Neural crest cell (in vitro differentiated cells): ENCODE measurements around the gene TNIP2. TPM values are rescaled to one million over a fixed set of nuclear protein-coding genes. Genes with fewer than 3 reads are reported as not detected.

Source experiments
- DNase-seq: peaks from one replicate; pipeline ENCODE4 v3.0.0; 2021; ENCODE audit warnings: low read depth, mixed read lengths, low spot score
- H3K27ac Mint-ChIP-seq: one replicate; pipeline ENCODE4 v1.8.0; 2021; ENCODE audit warnings: mild to moderate bottlenecking, mixed read lengths; ENCODE audit not compliant: unreplicated experiment
- H3K27me3 Mint-ChIP-seq: 2 replicates; pipeline ENCODE4 v1.8.0; 2021; ENCODE audit warnings: low read depth, mild to moderate bottlenecking, mixed read lengths
- H3K36me3 Mint-ChIP-seq: 2 replicates; pipeline ENCODE4 v1.8.0; 2021; ENCODE audit warnings: low read depth, mild to moderate bottlenecking, mixed read lengths
- H3K4me1 Mint-ChIP-seq: 2 replicates; pipeline ENCODE4 v1.8.0; 2021; ENCODE audit warnings: mixed read lengths
- H3K4me3 Mint-ChIP-seq: one replicate; pipeline ENCODE4 v1.8.0; 2021; ENCODE audit warnings: mild to moderate bottlenecking, mixed read lengths
- H3K9me3 Mint-ChIP-seq: 2 replicates; pipeline ENCODE4 v1.8.0; 2021; ENCODE audit warnings: mixed read lengths
- CTCF ChIP-seq: fragments of 200-600 bp; sonication (generic); conservative IDR thresholded peaks from 2 replicates; pipeline ENCODE4 v1.5.0; 2021; ENCODE audit warnings: antibody characterized with exemption, mild to moderate bottlenecking
- total RNA-seq: library from RNA; stranded (reverse); gene quantifications from 2 replicates; pipeline ENCODE4 v1.2.1, GENCODE V29; 2021

The TNIP2 gene
- total RNA-seq, 1 donor from 2014 or later: 25.1 TPM

GRCh38 chr4:2723751-2724150 lies 32.4 kb downstream of the TNIP2 start:
- H3K36me3 Mint-ChIP-seq: peaks cover 14% of the 10 kb centered on the region
- no peak for DNase-seq

GRCh38 chr4:2722033-2722432 lies 34.1 kb downstream of the TNIP2 start:
- TF ChIP-seq CTCF: no peak
- peak overlapping the region; percentile 4 for H3K4me3 Mint-ChIP-seq
- peaks cover 18% of the 10 kb centered on the region for H3K36me3 Mint-ChIP-seq
- H3K9me3 Mint-ChIP-seq: no peaks in the 10 kb centered on the region
- no peaks in the 10 kb centered on the region for H3K4me1 Mint-ChIP-seq
- no peak for DNase-seq
- no peaks in the 10 kb centered on the region for H3K27me3 Mint-ChIP-seq
- no peak overlapping the region for H3K27ac Mint-ChIP-seq

More at GRCh38 chr4:2723751-2724150, 32.4 kb downstream of the TNIP2 start:
- no peak for TF ChIP-seq CTCF
- H3K27me3 Mint-ChIP-seq: no peaks in the 10 kb centered on the region
- H3K27ac Mint-ChIP-seq: no peak overlapping the region
- H3K4me3 Mint-ChIP-seq: no peak overlapping the region
- no peaks in the 10 kb centered on the region for H3K9me3 Mint-ChIP-seq
- H3K4me1 Mint-ChIP-seq: no peaks in the 10 kb centered on the region

- no peak for TF ChIP-seq CTCF
- DNase-seq: no peak
- Mint-ChIP-seq H3K27ac (no peak overlapping the region), H3K36me3 (peaks cover 18% of the 10 kb centered on the region), H3K4me1 (no peaks in the 10 kb centered on the region), H3K4me3 (no peak overlapping the region), H3K27me3 (no peaks in the 10 kb centered on the region), H3K9me3 (no peaks in the 10 kb centered on the region)
Measured at GRCh38 chr4:2721586-2721985, 34.5 kb downstream of the TNIP2 start.

- Mint-ChIP-seq H3K4me3 (no peak overlapping the region), H3K4me1 (peaks cover 12% of the 10 kb centered on the region), H3K27ac (no peak overlapping the region), H3K36me3 (peaks cover 34% of the 10 kb centered on the region), H3K27me3 (no peaks in the 10 kb centered on the region), H3K9me3 (no peaks in the 10 kb centered on the region)
- no peak for TF ChIP-seq CTCF
- DNase-seq: no peak
Measured at GRCh38 chr4:2716236-2716635, 39.9 kb downstream of the TNIP2 start.

GRCh38 chr4:2715426-2715825 lies 40.7 kb downstream of the TNIP2 start:
- Mint-ChIP-seq H3K27ac (no peak overlapping the region), H3K4me3 (no peak overlapping the region), H3K9me3 (no peaks in the 10 kb centered on the region), H3K36me3 (peaks cover 31% of the 10 kb centered on the region), H3K4me1 (peaks cover 12% of the 10 kb centered on the region), H3K27me3 (no peaks in the 10 kb centered on the region)
- no peak for TF ChIP-seq CTCF
- DNase-seq: no peak

- Mint-ChIP-seq H3K27ac (peak overlapping the region; percentile 67), H3K27me3 (no peaks in the 10 kb centered on the region), H3K4me3 (no peak overlapping the region), H3K4me1 (peaks cover 12% of the 10 kb centered on the region), H3K36me3 (peaks cover 31% of the 10 kb centered on the region), H3K9me3 (no peaks in the 10 kb centered on the region)
- DNase-seq: no peak
- TF ChIP-seq CTCF: no peak
Measured at GRCh38 chr4:2714918-2715317, 41.2 kb downstream of the TNIP2 start.
